ENCODE measurements around the gene TCTN1.

TCTN1 gene

DNA sequence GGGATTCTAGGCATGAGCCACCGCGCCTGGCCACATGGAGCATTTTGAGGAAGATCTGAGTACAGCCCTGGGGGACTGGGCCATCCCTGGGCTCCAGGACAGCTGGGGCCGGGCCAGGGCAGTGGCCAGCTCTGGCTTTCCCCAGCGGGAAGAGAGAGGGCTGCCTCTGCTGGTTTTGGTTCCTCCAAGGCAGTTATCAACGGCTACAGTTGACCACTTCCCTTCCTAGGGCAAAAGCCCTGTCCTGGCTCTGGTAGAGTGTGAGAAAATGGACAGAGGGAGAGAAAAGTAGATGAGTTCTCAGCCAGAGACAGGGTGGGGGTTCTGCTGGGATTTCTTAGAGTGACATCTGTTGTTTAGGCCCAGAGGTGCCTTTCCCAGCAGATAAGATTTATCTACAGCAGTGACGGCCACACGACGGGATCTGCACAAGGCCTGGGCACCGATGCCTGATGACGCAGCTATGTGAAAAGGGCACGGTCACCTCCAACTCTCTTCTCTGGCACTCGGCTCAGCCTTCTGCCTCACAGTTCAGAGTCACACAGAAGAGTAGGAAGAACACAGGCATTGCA, 80.5 kb downstream of the TCTN1 start:
- H2BK12ac ChIP-seq (ENCODE audit: low read length in 2 of 2) = no peak overlapping the region
- DNase-seq = no peak
- no peak overlapping the region for H2AK5ac ChIP-seq (ENCODE audit: low read length, severe bottlenecking)
- no peak overlapping the region for H4K91ac ChIP-seq (ENCODE audit: low read length)
- 75% methylated on average over 12 of the region's 12 CpGs for WGBS
- H3K14ac ChIP-seq (ENCODE audit: low read length in 2 of 2) = no peak overlapping the region
- peaks cover 11% of the 10 kb centered on the region for H3K4me1 ChIP-seq (ENCODE audit: control insufficient read depth, insufficient read depth, low read depth, low read length)
- H3K23ac ChIP-seq (ENCODE audit: low read length in 2 of 2) = no peak overlapping the region
- no peak overlapping the region for H3K18ac ChIP-seq (ENCODE audit: low read depth in 1 of 2, low read length in 2 of 2)
- no peaks in the 10 kb centered on the region for H3K36me3 ChIP-seq (ENCODE audit: control insufficient read depth in 1 of 2, insufficient read depth in 2 of 2, low read depth in 1 of 2, low read length in 2 of 2)
- no peak overlapping the region for H2BK15ac ChIP-seq (ENCODE audit: low read depth, poor library complexity, severe bottlenecking)
- H3K27ac ChIP-seq (ENCODE audit: low read length, poor library complexity, severe bottlenecking) = no peak overlapping the region
- H3K9me3 ChIP-seq (ENCODE audit: control insufficient read depth, low read length) = no peaks in the 10 kb centered on the region
- no peak overlapping the region for H2BK5ac ChIP-seq (ENCODE audit: low read depth, low read length, poor library complexity, severe bottlenecking)
- H3K79me1 ChIP-seq (replicated peaks; ENCODE audit: low read length, poor library complexity, severe bottlenecking) = no peaks in the 10 kb centered on the region
- H3K27me3 ChIP-seq (ENCODE audit: control insufficient read depth in 1 of 2, insufficient read depth in 1 of 2, low read length in 2 of 2) = peaks cover 0 to 3% of the 10 kb centered on the region in 2 experiments
- H3K4me3 ChIP-seq (ENCODE audit: insufficient read depth in 1 of 2, low read depth in 1 of 2, low read length in 2 of 2) = no peak overlapping the region
- H3K4me2 ChIP-seq (ENCODE audit: low read length, poor library complexity, severe bottlenecking) = no peak overlapping the region
- H3K4ac ChIP-seq (ENCODE audit: low read depth in 1 of 2, low read length in 2 of 2) = no peak overlapping the region
- H4K8ac ChIP-seq (ENCODE audit: low read length) = no peak overlapping the region
- no peak overlapping the region for H3K9ac ChIP-seq (ENCODE audit: low read length)
- H2BK120ac ChIP-seq (ENCODE audit: low read depth, low read length) = no peak overlapping the region
- no peak overlapping the region for H2AFZ ChIP-seq (ENCODE audit: low read depth, low read length)

DNA sequence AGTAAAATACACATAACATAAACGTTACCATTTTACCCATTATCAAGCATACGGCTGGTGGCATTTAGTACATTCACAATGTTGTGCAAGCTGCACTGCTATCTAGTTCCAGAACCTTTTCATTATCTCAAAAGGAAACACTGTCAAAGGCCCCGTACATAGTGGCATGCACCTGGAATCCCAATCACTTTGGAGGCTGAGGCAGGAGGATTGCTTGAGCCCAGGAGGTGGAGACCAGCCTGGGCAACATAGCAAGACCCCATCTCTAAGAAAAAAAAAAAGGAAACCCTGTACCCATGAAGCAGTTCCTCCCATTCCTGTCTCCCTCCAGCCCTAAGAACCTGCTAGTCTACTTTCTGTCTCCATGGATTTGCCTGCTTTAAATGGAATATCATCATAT, 82.4 kb downstream of the TCTN1 start:
- Histone ChIP-seq H4K91ac (ENCODE audit: low read length) (no peak overlapping the region), H3K23ac (ENCODE audit: low read length in 2 of 2) (no peak overlapping the region)

DNA sequence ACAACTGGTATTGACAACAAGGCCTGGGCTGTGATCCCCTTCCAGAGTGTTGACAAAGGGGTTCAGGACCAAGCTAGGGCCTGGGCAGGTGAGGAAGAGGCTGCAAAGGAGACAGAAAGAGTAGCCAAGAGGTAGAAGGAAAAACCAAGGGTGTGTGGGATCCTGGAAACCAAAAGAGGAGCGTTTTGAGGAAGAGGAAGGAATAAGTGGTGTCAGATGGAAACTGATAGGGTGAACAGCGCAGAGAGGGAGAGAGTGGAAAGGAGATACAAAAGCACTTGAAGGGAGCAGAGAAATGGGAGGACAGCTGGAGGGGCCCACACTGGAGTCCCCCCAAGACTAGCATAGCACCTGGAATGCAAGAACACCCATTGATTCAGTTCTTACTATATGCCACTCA, 83.3 kb downstream of the TCTN1 start:
- no peak overlapping the region for H3K9ac ChIP-seq (ENCODE audit: low read length)
- no peak overlapping the region for H3K4me3 ChIP-seq (ENCODE audit: insufficient read depth in 1 of 2, low read depth in 1 of 2, low read length in 2 of 2)
- H3K14ac ChIP-seq (ENCODE audit: low read length in 2 of 2) = no peak overlapping the region
- H2BK12ac ChIP-seq (ENCODE audit: low read length in 2 of 2) = no peak overlapping the region
- no peak overlapping the region for H3K27ac ChIP-seq (ENCODE audit: low read length, poor library complexity, severe bottlenecking)
- H2AFZ ChIP-seq (ENCODE audit: low read depth, low read length) = no peak overlapping the region
- no peak overlapping the region for H2BK5ac ChIP-seq (ENCODE audit: low read depth, low read length, poor library complexity, severe bottlenecking)
- no peak overlapping the region for H2BK120ac ChIP-seq (ENCODE audit: low read depth, low read length)
- H3K18ac ChIP-seq (ENCODE audit: low read depth in 1 of 2, low read length in 2 of 2) = no peak overlapping the region
- no peak overlapping the region for H3K4me2 ChIP-seq (ENCODE audit: low read length, poor library complexity, severe bottlenecking)
- no peak overlapping the region for H4K8ac ChIP-seq (ENCODE audit: low read length)
- H3K9me3 ChIP-seq (ENCODE audit: control insufficient read depth, low read length) = no peaks in the 10 kb centered on the region
- DNase-seq = no peak
- no peaks in the 10 kb centered on the region for H3K27me3 ChIP-seq (ENCODE audit: control insufficient read depth in 1 of 2, insufficient read depth in 1 of 2, low read length in 2 of 2)
- no peak overlapping the region for H3K23ac ChIP-seq (ENCODE audit: low read length in 2 of 2)
- no peaks in the 10 kb centered on the region for H3K79me1 ChIP-seq (replicated peaks; ENCODE audit: low read length, poor library complexity, severe bottlenecking)
- H3K4me1 ChIP-seq (ENCODE audit: control insufficient read depth, insufficient read depth, low read depth, low read length) = peaks cover 5% of the 10 kb centered on the region
- H2BK15ac ChIP-seq (ENCODE audit: low read depth, poor library complexity, severe bottlenecking) = no peak overlapping the region
- WGBS = 100% methylated on average over 1 of the region's 2 CpGs
- no peak overlapping the region for H4K91ac ChIP-seq (ENCODE audit: low read length)
- H3K36me3 ChIP-seq (ENCODE audit: control insufficient read depth in 1 of 2, insufficient read depth in 2 of 2, low read depth in 1 of 2, low read length in 2 of 2) = no peaks in the 10 kb centered on the region
- no peak overlapping the region for H2AK5ac ChIP-seq (ENCODE audit: low read length, severe bottlenecking)
- no peak overlapping the region for H3K4ac ChIP-seq (ENCODE audit: low read depth in 1 of 2, low read length in 2 of 2)

More for the DNA sequence above, 82.4 kb downstream of the TCTN1 start:
- Histone ChIP-seq H3K18ac (ENCODE audit: low read depth in 1 of 2, low read length in 2 of 2) (no peak overlapping the region), H3K36me3 (ENCODE audit: control insufficient read depth in 1 of 2, insufficient read depth in 2 of 2, low read depth in 1 of 2, low read length in 2 of 2) (no peaks in the 10 kb centered on the region), H2AK5ac (ENCODE audit: low read length, severe bottlenecking) (no peak overlapping the region), H3K14ac (ENCODE audit: low read length in 2 of 2) (no peak overlapping the region), H3K9ac (ENCODE audit: low read length) (no peak overlapping the region), H2AFZ (ENCODE audit: low read depth, low read length) (no peak overlapping the region), H2BK120ac (ENCODE audit: low read depth, low read length) (no peak overlapping the region), H3K4me2 (ENCODE audit: low read length, poor library complexity, severe bottlenecking) (no peak overlapping the region), H2BK15ac (ENCODE audit: low read depth, poor library complexity, severe bottlenecking) (no peak overlapping the region), H3K4me3 (ENCODE audit: insufficient read depth in 1 of 2, low read depth in 1 of 2, low read length in 2 of 2) (no peak overlapping the region), H3K4ac (ENCODE audit: low read depth in 1 of 2, low read length in 2 of 2) (no peak overlapping the region), H3K79me1 (replicated peaks; ENCODE audit: low read length, poor library complexity, severe bottlenecking) (no peaks in the 10 kb centered on the region), H2BK12ac (ENCODE audit: low read length in 2 of 2) (no peak overlapping the region), H4K8ac (ENCODE audit: low read length) (no peak overlapping the region), H3K27ac (ENCODE audit: low read length, poor library complexity, severe bottlenecking) (no peak overlapping the region), H3K4me1 (ENCODE audit: control insufficient read depth, insufficient read depth, low read depth, low read length) (peaks cover 5% of the 10 kb centered on the region), H3K27me3 (ENCODE audit: control insufficient read depth in 1 of 2, insufficient read depth in 1 of 2, low read length in 2 of 2) (no peaks in the 10 kb centered on the region), H3K9me3 (ENCODE audit: control insufficient read depth, low read length) (no peaks in the 10 kb centered on the region), H2BK5ac (ENCODE audit: low read depth, low read length, poor library complexity, severe bottlenecking) (no peak overlapping the region)
- DNase-seq = no peak
- whole genome bisulfite sequencing = 90% methylated on average over 3 of the region's 3 CpGs

DNA sequence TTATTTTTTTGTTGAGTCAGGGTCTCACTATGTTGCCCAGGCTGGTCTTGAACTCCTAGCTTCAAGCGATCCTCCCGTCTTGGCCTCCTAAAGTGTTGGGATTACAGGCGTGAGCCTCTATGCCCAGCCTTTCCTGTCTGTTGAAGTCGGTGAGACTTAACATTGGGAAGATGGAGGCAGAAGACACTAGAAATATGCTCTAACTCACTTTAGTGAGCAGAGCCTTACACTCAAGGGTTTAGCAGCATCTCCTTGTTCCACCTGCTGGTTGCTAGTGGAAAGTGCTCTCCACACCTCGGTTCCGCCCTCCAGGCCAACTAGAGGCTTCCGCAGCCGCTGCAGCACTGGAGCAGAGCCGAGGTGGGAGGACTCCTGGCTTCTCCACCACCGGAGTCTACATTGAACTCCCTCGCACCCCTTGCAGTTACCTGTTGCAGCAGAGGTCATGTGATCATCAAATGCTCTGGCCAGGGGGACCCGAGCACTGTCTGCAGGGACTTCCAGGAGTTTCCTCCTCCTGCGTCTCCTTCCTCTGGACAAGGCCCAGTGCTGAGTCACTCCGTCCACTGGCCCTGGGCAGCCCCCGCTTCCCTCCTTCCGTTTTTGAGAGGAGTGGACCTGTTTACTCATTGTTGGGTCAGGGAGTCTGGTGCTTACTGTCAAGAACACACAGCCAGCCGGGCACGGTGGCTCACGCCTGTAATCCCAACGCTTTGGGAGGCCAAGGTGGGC, 84.4 kb downstream of the TCTN1 start:
- 47% methylated on average over 20 of the region's 20 CpGs for WGBS
- Histone ChIP-seq H3K23ac (ENCODE audit: low read length in 2 of 2) (no peak overlapping the region), H2AK5ac (ENCODE audit: low read length, severe bottlenecking) (no peak overlapping the region), H2AFZ (ENCODE audit: low read depth, low read length) (peak overlapping the region; percentile 67), H3K27me3 (ENCODE audit: control insufficient read depth in 1 of 2, insufficient read depth in 1 of 2, low read length in 2 of 2) (no peaks in the 10 kb centered on the region), H2BK12ac (ENCODE audit: low read length in 2 of 2) (no peak overlapping the region), H3K9me3 (ENCODE audit: control insufficient read depth, low read length) (no peaks in the 10 kb centered on the region), H2BK5ac (ENCODE audit: low read depth, low read length, poor library complexity, severe bottlenecking) (no peak overlapping the region), H3K36me3 (ENCODE audit: control insufficient read depth in 1 of 2, insufficient read depth in 2 of 2, low read depth in 1 of 2, low read length in 2 of 2) (no peaks in the 10 kb centered on the region), H3K27ac (ENCODE audit: low read length, poor library complexity, severe bottlenecking) (no peak overlapping the region), H3K4me2 (ENCODE audit: low read length, poor library complexity, severe bottlenecking) (peak overlapping the region; percentile 31), H4K91ac (ENCODE audit: low read length) (peak overlapping the region; percentile 24), H3K4ac (ENCODE audit: low read depth in 1 of 2, low read length in 2 of 2) (no peak overlapping the region), H3K79me1 (replicated peaks; ENCODE audit: low read length, poor library complexity, severe bottlenecking) (no peaks in the 10 kb centered on the region), H3K4me3 (ENCODE audit: insufficient read depth in 1 of 2, low read depth in 1 of 2, low read length in 2 of 2) (peak overlapping the region; percentile 7 to 58), H3K18ac (ENCODE audit: low read depth in 1 of 2, low read length in 2 of 2) (peak overlapping the region; percentile 29 to 37), H3K9ac (ENCODE audit: low read length) (peak overlapping the region; percentile 44), H3K14ac (ENCODE audit: low read length in 2 of 2) (no peak overlapping the region), H3K4me1 (ENCODE audit: control insufficient read depth, insufficient read depth, low read depth, low read length) (peaks cover 5% of the 10 kb centered on the region), H2BK120ac (ENCODE audit: low read depth, low read length) (no peak overlapping the region), H2BK15ac (ENCODE audit: low read depth, poor library complexity, severe bottlenecking) (no peak overlapping the region), H4K8ac (ENCODE audit: low read length) (peak overlapping the region; percentile 94)
- peak; percentile 79 for DNase-seq

All from mesenchymal stem cell (in vitro differentiated cells and primary cell).